ENCODE results near the gene AKT1.

DNA sequence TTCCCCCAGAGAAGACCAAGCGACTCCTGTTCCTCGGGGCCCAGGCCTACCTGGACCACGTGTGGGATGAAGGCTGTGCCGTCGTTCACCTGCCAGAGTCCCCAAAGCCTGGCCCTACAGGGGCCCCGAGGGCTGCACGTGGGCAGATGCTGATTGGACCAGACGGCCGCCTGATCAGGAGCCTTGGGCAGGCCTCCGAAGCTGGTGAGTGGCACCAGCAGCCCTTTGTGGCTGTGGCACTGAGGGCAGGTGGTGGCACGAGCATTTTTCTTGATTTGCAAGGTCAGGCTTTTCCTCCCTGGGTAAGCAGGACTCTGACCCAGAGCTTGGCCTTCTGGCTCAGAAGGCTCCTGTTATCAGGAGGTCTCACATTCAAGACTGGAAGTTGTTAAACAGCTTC, 39.9 kb downstream of the AKT1 start:
- TF ChIP-seq CTCF (conservative IDR thresholded peaks at IDR 0.05; ENCODE audit: low read depth, low read length) (no peak), EZH2 (IDR thresholded peaks at IDR 0.05; ENCODE audit: borderline replicate concordance, low read depth, low read length, poor library complexity, severe bottlenecking) (no peak)
